ENCODE measurements around the gene JSRP1.

JSRP1 gene

GRCh38 chr19:2266183-2266993, 10.2 kb upstream of the JSRP1 start:
- H3K4me3 ChIP-seq (ENCODE audit: low read length): no peak overlapping the region; the same call in 1 of the 2 replicates
- no peak for TF ChIP-seq ZNF274 (IDR thresholded peaks at IDR 0.05; ENCODE audit: low read depth, low read length)

- no peak overlapping the region for H3K4me3 ChIP-seq (ENCODE audit: low read length)
- no peak for TF ChIP-seq ZNF274 (IDR thresholded peaks at IDR 0.05; ENCODE audit: low read depth, low read length)
Observed at GRCh38 chr19:2261438-2262172, 5.4 kb upstream of the JSRP1 start.

- no peak overlapping the region for H3K4me3 ChIP-seq (ENCODE audit: low read length)
- TF ChIP-seq ZNF274 (IDR thresholded peaks at IDR 0.05; ENCODE audit: low read depth, low read length): no peak
Observed at GRCh38 chr19:2260341-2260805, 4.2 kb upstream of the JSRP1 start.

- TF ChIP-seq ZNF274 (IDR thresholded peaks at IDR 0.05; ENCODE audit: low read depth, low read length): no peak
- no peak overlapping the region for H3K4me3 ChIP-seq (ENCODE audit: low read length)
Observed at GRCh38 chr19:2259336-2259735, 3.1 kb upstream of the JSRP1 start.

- no peak for TF ChIP-seq ZNF274 (IDR thresholded peaks at IDR 0.05; ENCODE audit: low read depth, low read length)
- H3K4me3 ChIP-seq (ENCODE audit: low read length): no peak overlapping the region; the same call in 1 of the 2 replicates
Observed at GRCh38 chr19:2255112-2255845, 938 bp downstream of the JSRP1 start.

- H3K4me3 ChIP-seq (ENCODE audit: low read length): no peak overlapping the region
- no peak for TF ChIP-seq ZNF274 (IDR thresholded peaks at IDR 0.05; ENCODE audit: low read depth, low read length)
Observed at GRCh38 chr19:2254064-2254872, 1.9 kb downstream of the JSRP1 start.

GRCh38 chr19:2253106-2254063, 2.8 kb downstream of the JSRP1 start:
- TF ChIP-seq ZNF274 (IDR thresholded peaks at IDR 0.05; ENCODE audit: low read depth, low read length): no peak
- no peak overlapping the region for H3K4me3 ChIP-seq (ENCODE audit: low read length)

- no peak for TF ChIP-seq ZNF274 (IDR thresholded peaks at IDR 0.05; ENCODE audit: low read depth, low read length)
- no peak overlapping the region for H3K4me3 ChIP-seq (ENCODE audit: low read length)
Observed at GRCh38 chr19:2252797-2253105, 3.5 kb downstream of the JSRP1 start.

- H3K4me3 ChIP-seq (ENCODE audit: low read length): no peak overlapping the region
- TF ChIP-seq ZNF274 (IDR thresholded peaks at IDR 0.05; ENCODE audit: low read depth, low read length): no peak
Observed at GRCh38 chr19:2252055-2252796, 4.0 kb downstream of the JSRP1 start.

- H3K4me3 ChIP-seq (ENCODE audit: low read length): no peak overlapping the region
- no peak for TF ChIP-seq ZNF274 (IDR thresholded peaks at IDR 0.05; ENCODE audit: low read depth, low read length)
Observed at GRCh38 chr19:2251106-2252054, 4.8 kb downstream of the JSRP1 start.

GRCh38 chr19:2250766-2251105, 5.5 kb downstream of the JSRP1 start:
- no peak for TF ChIP-seq ZNF274 (IDR thresholded peaks at IDR 0.05; ENCODE audit: low read depth, low read length)
- H3K4me3 ChIP-seq (ENCODE audit: low read length): no peak overlapping the region
